Amygdala (tissue), 56 donors: ENCODE measurements around the gene CTBP2.
A peak's percentile ranks its signal among the peaks of the same experiment; 100 is the strongest.
"Not testable (repeated sequence)": the region's sequence is repeated elsewhere in the genome, so short reads cannot be mapped to it uniquely, and the experiment has no call there.

Source experiments
- DNase-seq, 56 donors: peaks; one replicate each; lab custom pipeline; 2025; lab: John Stamatoyannopoulos, UW

CTBP2 gene

DNA sequence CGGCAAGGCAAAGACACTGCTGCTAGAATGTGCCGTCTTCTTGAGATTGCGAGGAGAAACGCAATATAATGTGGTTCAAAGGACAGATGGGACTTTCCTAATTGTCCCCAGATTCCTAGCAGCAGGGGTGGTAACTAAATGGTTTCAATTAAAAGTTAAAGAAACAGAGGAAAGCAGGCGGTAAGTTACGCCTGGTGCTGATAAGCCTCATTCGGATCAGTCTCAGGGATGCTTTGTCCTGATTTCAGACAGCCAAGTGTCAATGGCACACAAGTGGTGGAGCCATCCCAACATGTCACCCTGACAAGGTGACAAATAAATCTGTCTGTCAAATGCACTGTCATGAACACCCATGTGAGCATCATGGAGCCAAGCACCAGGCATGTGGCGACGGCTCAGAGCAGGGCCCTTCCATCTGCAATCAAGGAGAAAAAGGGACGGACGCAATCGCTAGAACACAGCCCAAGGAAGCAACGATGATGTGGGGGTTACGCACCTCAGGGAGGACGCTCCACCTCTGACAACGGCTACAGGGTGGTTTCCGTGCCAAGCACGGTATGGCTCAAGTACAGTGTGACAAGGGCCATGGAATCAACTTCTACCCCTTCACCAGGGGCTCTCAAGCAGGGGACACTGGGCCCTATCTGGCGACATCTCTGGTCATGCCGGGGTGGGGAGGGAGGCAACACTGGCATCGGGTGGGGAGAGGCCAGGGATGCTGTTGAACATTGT lies 66.2 kb downstream of the CTBP2 start:
- DNase-seq: no peak

DNA sequence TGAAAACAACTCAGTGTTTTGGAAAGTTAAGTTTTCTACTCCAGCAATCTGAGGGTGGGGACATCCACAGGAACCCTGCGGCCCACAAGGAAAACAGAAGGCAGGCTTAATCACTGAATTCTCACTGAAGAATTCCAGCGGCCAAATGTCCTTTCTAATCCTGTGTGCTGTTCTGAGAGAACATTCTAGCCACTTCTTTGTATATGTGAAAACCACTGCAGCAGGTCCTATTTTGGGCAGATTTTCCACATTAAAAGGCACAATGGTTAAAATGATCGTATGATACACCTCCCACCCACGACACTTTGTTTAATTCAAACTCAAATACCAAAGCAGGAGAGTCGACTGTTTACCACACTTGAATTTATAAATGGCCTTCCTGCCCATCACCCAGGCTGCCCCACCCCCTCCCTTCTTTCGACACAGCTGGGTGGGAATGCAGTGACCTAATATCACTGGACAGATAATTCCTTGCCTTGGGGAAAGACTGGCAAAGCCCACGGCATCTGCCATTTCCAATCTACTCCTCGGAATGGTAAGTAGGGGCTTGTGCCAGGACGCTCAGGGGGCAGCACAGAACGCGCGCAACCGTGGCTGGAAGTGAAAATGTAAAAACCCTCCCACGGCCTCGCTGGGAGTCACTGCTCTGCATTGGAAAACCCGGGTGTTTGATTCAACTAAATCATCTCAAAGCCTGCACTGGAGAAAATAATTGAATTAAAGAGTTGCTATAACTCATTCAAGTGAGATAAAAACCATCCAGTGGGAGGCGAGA lies 67.0 kb downstream of the CTBP2 start:
- peak in 8 of 56 donors; percentile 18 to 39 (median 21) for DNase-seq

DNA sequence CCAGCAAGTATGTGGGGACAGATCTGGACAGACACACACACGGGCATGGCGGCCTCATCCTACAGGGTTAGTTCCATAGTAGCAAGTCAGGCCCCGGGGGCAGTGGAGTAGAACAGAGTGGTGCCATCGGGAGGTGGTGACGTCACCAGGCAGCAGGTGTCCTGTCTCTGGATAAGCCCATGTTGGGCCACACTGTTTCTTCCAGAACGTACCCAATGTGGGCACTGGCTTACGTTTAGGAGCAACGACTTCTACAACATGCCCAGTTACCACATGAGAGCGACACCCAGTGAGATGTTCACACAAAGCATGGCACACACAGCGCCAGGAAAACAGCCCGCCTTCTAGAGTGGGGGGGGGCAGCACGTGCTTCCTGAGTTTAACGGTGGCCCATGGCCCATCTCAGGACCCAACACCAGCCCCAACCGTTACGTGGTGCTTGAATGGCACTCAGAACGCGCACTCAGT lies 67.8 kb downstream of the CTBP2 start:
- DNase-seq: no peak

DNA sequence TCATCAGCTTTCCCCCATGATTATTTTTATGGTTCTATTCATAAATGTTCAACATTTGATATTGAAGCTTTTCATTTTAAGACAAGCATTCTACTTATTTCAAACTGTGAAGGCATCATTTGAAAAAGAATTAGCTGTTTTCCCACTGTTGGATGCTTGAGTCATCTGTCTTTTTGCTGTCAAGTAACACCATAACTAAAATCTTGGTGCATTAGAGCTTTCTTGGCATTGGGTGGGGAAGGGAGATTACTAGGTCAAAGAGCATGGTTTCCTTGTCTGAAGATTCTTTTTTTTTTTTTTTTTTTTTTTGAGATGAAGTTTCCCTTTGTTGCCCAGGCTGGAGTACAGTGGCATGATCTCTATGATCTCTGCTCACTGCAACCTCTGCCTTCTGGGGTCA lies 68.5 kb downstream of the CTBP2 start:
- no peak for DNase-seq

DNA sequence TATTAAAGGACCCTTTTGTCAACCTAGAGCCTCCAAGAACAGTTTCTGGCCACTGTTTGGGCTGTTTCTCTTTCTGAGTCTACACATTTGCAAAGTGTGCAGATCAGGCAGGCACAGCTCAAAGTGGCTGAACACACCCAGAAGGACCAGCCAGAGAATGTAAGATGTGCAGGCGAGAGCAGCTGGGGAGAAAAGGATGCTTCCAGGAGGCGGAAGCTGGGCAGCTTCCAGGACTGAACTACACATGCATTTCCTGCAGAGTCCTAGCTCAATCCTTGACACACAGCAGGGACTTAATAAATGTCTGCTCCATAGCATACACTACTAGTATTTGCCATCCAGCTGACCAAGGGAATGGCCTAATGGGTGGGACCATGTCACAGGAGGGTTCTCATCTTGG lies 70.9 kb downstream of the CTBP2 start:
- no peak for DNase-seq

DNA sequence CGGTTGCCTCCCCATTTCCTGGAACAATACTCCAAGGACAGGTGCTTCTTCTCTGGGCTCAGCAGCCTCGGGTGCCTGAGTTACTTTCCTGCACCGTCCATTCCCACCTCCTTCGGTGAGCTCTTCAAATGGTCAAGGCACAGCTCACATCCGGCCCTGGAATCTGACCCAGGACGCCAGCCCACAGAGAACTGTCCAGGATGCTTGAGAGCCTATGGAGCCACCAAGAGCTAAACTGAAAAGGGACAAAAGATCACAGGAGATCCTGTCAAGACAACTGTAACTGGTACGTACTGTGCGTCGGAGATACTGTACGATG lies 72.5 kb downstream of the CTBP2 start:
- no peak for DNase-seq

DNA sequence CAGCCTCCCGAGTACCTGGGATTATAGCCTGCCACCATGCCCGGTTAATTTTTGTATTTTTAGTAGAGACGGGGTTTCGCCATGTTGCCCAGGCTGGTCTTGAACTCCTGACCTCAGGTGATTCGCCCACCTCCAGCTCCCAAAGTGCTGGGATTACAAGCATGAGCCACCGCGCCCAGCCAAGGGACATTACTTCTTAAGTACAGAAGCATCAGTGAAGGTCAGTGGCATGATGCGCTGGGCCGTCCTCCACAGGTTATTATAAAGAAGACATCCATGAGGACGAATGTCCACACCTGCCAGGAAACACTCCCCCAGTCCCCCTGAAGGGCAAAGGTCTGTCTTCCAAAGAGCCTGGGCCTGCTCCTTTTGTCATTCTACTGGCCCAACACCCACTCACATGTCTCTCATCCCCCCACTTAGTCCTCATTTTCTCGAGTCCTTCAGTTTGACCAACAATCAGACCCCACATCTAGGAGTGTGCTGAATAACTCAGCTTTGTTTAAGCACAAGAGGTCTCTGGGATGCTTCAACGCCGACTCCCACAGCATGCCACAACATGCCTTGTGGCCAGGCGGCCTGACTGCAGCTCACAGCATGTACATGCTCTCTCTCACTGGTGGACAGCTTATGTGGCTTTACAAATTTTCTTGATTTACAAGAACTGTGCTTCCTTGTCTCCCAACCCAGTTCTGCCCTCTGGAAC lies 73.0 kb downstream of the CTBP2 start:
- DNase-seq: no peak

DNA sequence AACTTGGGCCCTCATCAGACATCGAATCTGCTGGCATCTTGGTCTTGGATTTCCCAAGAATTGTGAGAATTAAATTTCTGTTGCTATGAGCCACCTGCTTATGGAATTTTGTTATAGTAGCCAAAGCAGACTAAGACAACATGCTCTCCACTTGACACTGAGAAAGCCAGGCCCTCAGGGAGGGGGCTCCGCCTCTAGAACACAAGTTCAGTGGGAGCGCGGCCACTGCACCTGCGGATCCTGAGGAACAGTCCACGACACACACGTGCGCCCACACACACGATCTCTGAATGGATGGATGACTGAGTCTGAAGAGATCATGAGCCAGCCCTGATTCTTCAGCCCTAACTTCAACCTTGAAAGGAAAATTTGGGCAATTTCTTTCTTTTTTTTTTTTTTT lies 73.7 kb downstream of the CTBP2 start:
- DNase-seq: no peak

DNA sequence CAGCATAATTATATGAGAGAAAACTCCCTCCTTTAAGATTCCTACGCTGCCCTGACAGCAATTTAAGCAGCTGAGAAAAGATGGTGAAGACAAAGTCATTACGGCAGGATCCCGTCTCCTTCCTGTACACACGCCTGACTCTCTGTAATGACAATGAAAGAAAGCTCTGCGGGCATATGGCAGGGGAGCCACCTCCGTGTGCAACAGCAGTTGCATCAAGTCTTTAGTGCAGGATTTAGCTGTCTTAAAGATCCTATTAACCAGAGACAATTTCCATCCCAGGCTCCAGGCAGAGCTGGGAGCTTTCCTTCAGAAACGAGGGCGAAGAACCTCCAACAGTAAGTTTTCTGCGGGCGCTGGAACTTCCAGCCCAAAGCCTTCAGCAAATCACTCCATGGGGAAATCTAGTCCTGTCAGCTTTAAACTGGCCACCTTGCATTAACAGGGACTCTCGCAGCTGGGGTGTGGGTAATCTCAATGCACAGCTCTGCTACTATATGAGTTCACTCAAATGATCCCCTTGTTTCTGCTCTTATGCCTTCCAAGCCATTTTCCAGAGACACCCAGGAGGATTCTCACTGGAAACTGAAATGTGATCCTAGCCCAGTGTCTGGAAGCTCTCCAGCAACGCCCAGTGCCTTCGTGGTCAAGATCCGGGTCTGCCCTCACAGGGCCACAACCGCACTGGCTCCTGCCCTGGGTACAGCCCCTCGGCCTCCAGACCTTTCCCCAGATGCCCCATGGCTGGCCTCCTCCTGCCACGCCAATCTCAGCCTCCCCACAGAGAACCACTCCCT lies 74.9 kb downstream of the CTBP2 start:
- peak in 1 of 56 donors; percentile 30 for DNase-seq

DNA sequence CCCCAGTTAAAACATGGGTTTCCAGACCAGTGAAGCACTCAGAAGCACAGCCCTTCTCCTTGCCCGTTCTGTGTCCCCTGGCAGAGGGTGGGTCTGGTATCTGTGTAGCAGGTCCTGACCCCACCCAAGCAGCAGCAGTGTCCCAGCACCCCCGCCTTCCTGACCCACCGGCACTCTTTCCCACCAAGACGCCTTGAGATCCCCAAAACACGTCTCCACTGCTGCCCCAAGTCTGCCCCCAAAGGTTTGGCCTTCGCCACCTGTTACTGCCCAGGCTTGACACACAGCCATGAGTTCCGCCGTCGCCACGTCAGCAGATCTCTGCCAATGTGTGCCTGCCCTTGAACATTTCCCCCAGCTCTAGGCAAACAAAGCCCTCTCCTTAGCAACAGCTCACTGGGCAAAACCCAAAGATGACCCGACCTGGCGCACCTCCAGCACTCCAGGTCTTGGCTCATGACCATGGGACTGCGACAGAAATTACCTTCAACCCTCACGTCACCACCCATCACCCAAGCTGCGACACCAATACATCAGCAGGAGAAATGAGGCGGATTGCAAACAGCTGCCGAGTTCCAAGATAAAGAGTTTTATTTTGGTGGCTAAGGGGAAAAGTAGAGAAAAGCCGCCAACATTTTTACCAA lies 75.6 kb downstream of the CTBP2 start:
- DNase-seq: peak in 15 of 56 donors; percentile 10 to 72 (median 26)

DNA sequence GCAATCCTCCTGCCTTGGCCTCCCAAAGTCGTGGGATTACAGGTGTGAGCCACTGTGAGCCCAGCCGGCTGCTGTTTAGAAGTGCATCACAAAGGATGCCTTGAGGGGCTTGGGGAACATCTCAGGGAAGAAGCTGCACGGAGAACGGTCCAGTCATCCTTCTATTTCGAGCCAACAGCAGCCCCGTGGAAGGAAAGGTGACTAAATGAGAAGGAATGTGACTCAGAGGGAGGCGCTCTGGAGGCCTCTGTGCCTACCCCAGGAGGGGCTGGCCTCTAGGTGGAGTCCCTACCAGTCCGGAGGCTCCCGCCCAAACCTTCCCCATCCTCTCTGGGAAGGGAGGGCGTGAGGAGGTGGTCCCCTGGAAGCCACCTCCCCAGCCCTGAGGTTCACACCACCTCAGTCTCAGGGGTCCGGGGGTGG lies 76.2 kb downstream of the CTBP2 start:
- DNase-seq: no peak

DNA sequence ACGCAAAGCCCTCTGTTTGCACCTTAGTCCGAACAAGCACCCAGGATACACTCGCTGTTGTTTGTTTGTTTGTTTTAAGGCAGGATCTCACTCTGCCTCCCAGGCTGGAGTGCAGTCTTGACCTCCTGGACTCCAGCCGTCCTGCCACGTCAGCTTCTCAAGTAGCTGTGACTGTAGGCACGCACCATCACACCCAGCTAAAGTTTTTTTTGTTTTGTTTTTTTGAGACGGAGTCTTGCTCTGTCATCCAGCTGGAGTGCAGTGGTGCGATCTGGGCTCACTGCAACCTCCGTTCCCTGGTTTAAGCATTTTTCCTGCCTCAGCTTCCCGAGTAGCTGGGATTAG lies 76.8 kb downstream of the CTBP2 start:
- DNase-seq: no peak

DNA sequence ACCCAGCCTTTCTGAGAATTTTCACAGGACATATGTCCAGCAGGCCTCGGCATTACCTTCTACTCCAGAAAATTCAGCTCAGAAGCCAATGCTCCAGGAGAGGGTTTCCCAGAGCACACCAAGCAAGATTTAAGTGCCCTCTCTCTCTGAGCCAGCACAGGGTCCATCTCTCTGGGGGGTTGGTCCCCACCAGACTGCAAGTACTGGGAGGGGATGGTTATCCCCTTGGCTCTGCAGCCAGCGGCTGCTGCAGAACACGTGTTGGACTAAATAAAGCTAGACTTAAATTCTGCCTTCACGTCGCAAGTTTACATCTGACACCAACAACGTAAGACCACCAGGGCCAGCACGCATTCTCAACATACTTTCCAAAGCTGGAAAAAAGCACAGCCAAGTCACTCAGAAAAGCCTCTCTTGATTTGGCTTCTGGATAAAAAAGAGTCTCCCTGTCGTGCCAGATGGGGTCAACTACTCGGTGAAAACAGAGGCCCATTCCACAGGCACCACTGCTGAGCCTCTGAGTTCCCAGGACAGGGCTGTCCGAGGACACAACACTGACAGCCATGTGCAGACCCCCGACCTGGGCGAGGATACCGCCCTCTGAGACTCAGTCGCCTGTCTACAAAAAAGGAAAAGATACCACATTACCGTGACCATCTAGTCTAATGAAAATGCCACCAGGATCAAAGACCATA lies 77.3 kb downstream of the CTBP2 start:
- DNase-seq: no peak

DNA sequence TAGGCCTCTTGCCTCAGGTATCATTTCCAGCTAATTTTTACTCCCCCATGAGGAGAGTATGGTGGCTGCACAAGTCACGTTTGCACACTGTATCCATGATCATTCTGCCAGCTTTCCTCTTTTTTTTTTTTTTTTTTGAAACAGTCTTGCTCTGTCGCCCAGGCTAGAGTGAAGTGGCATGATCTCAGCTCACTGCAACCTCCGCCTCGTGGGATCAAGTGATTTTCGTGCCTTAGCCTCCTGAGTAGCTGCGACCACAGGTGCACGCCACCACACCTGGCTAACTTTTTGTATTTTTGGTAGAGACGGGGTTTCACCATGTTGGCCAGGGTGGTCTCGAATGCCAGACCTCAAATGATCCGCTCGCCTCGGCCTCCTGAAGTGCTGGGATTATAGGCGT lies 77.9 kb downstream of the CTBP2 start:
- not testable (repeated sequence) for DNase-seq

DNA sequence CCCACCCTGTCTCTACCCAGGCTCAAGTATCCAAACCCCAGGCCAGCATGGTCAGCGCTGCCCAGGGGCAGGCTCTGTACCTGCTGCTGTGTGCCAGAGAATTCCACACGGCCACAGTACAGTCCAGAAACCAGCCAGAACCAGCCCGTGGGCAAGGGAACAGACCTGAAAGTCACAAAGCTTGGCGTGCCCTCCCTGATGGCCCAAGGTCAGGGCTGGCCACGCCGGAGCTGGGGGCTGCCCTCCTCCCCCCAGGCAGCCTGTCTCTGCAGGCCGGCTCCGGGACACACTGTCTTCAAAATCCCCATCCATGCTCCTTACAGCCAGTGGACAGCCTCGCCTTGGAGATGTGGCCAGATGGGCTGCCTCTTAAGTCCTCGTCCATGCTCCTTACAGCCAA lies 78.4 kb downstream of the CTBP2 start:
- DNase-seq: no peak

DNA sequence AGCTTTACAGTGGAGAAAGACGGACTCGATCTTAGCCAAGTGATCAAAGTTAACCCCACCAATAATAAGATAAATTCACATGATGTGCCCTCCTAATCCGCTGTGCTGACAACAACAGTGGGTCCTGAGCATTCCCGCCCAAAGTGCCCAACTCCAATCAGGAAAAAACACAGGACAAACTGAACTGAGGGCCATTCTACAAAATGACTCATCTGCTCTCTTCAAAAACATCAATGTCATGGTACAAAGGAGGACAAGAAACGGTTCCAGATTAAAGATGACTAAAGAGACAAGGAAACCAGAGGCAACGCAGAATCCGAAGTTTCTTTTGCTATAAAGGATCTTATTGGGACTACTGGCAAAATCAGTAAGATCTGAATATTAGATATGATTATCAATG lies 79.4 kb downstream of the CTBP2 start:
- DNase-seq: no peak

DNA sequence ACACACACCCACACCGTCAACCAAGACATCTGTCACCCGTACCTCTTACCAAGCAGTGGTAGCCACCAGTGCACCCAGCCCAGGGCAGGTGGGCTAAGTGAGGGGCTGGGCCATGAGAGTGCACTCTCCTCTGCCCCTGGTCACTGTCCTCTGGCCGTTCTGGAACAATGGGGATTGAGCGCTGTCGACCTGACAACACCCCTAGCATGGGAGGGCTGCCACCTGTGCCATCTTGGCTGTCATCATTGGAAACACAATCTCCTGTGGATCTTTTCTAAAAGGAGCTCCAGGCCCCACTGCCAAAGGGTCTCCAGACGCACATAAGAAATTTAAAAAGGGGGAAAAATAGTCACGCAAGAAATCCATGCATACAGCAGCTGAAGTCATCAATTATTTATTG lies 80.1 kb downstream of the CTBP2 start:
- no peak for DNase-seq

DNA sequence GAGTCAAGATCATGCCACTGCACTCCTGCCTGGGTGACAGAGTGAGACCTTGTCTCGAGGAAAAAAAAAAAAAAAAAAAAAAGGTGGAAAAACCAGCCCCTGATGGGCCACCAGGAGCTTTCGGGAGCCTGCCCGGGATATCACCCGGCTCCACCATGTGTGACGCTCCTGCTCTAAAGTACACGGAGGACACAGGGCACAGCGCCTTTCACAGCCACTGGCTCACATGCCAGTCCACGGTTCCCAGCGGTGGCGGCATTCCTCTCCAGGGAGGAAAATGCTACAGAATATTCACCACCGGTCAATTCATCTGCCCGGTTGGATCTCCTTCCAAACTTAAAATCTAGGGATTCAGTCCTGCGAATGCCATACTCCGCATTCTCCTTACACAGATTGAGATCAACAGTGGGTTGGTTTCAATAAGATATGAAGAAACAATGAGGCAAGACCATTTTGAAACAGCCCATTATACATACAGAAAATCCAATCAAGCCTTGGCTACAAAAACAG lies 81.2 kb downstream of the CTBP2 start:
- no peak for DNase-seq

DNA sequence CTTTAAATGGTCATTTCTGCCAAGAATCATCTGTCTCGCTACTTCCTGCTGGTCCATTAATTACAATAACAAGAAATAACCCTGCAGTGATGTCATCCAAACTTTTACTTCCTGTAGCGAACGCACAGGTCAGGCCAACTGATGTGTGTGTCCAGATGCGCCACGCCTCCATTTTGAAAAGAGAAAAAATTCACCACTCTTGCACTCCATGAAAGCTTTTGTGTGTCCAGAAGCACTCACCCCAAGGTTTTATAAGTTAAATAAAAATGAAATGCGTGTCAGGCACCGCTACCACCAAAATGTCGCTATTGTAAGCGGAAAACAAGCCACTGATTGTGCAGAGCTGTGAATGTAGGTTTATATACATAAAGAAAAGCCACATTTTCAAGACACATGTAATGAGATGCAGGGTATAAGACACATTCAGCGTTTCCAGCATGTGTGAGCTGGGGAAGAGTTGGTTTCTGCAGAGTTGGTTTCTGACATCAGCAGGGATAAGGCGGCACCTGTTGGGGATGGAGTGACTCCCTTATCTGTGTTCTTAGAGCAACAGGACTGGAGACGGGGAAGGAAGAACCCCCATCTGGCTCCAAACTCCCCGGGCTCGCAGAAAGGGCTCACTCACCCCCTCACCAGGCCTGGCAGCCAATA lies 83.3 kb downstream of the CTBP2 start:
- DNase-seq: peak in 1 of 56 donors; percentile 39
